Uterus (tissue), 4 donors: ENCODE results near the gene MEF2C. TPM values are rescaled to one million over a fixed set of nuclear protein-coding genes. Genes with fewer than 3 reads are reported as not detected.

ENCODE experiments used
- DNase-seq, 2 donors: peaks; one replicate each; pipeline ENCODE4 v3.0.0-alpha.2; 2019 to 2020
- H3K27ac ChIP-seq, 2 donors: fragments of 200-600 bp; sonication (generic); 1 replicate in 1 of 2; 2 replicates in 1 of 2; pipeline ENCODE4 v1.5.1; 2016 to 2018
- H3K27me3 ChIP-seq, 2 donors: fragments of 200-600 bp; sonication (generic); one replicate each; pipeline ENCODE4 v1.5.1; 2018 to 2019; ENCODE audit warnings: control low read depth in 1 of 2
- H3K36me3 ChIP-seq, 2 donors: fragments of 200-600 bp; sonication (generic); one replicate each; pipeline ENCODE4 v1.5.1; 2019; ENCODE audit warnings: control low read depth in 1 of 2
- H3K4me1 ChIP-seq, 2 donors: fragments of 200-600 bp; sonication (generic); one replicate each; pipeline ENCODE4 v1.5.1; 2018 to 2019; ENCODE audit warnings: control low read depth in 1 of 2
- H3K4me3 ChIP-seq, 2 donors: fragments of 200-600 bp; sonication (generic); 1 replicate in 1 of 2; 2 replicates in 1 of 2; pipeline ENCODE4 v1.5.1; 2018 to 2019; ENCODE audit warnings: mild to moderate bottlenecking in 1 of 2
- H3K9me3 ChIP-seq, 2 donors: fragments of 200-600 bp; sonication (generic); one replicate each; pipeline ENCODE4 v1.5.1; 2019; ENCODE audit warnings: control low read depth in 1 of 2
- CTCF ChIP-seq, 4 experiments: fragments of 200-600 bp in 2 of 4; fragments of 450-650 bp in 2 of 4; sonication (generic) in 2 of 4; IDR thresholded peaks; one replicate each; pipeline ENCODE4 v1.5.1; 2016 to 2019; ENCODE audit warnings: antibody characterized with exemption in 4 of 4, mild to moderate bottlenecking in 2 of 4, moderate library complexity in 1 of 4
- POLR2A ChIP-seq, 2 donors: fragments of 450-650 bp; IDR thresholded peaks; one replicate each; pipeline ENCODE4 v1.6.1; 2016; ENCODE audit warnings: antibody characterized with exemption in 2 of 2, mild to moderate bottlenecking in 1 of 2, moderate library complexity in 1 of 2
- intact Hi-C: fragments of 100-400 bp; cut with DNase I; formaldehyde crosslinking; loops from one replicate; pipeline ENCODE4 v1.15.1; 2023; ENCODE audit warnings: low total_unique reads
- total RNA-seq, 4 donors: library from RNA; depleted of rRNA in 3 of 4; stranded (reverse); fragments of >200 nt in 3 of 4; gene quantifications; one replicate each; pipeline versions ENCODE4 v1.1.0 to v1.2.4, GENCODE V29; 2014 to 2023
- donor health status: DM: yes; HTN: yes; CAD: no.

Gene MEF2C
- total RNA-seq, 4 donors from 2014 or later: 30.3 to 134 (median 70.3) TPM

GRCh38 chr5:88691945-88692868 lies 190.8 kb downstream of the MEF2C start:
- no peaks in the 10 kb centered on the region for H3K9me3 ChIP-seq
- H3K27me3 ChIP-seq: peaks cover 14 to 91% of the 10 kb centered on the region in 2 donors
- H3K4me3 ChIP-seq: no peak overlapping the region
- TF ChIP-seq CTCF (IDR thresholded peaks at IDR 0.05): no peak
- H3K4me1 ChIP-seq: peaks cover 3 to 4% of the 10 kb centered on the region in 2 donors
- H3K36me3 ChIP-seq: no peaks in the 10 kb centered on the region
- no peak overlapping the region for H3K27ac ChIP-seq
- intact Hi-C loops: loop anchor here (5.0 kb wide), 1 partner anchor 910 kb away; no protein-coding TSS in a partner anchor
- no peak for DNase-seq

GRCh38 chr5:88691230-88691582 lies 191.8 kb downstream of the MEF2C start:
- no peaks in the 10 kb centered on the region for H3K9me3 ChIP-seq
- no peaks in the 10 kb centered on the region for H3K36me3 ChIP-seq
- H3K4me1 ChIP-seq: peaks cover 3 to 4% of the 10 kb centered on the region in 2 donors
- H3K27ac ChIP-seq: no peak overlapping the region
- H3K4me3 ChIP-seq: no peak overlapping the region
- intact Hi-C loops: loop anchor here (5.0 kb wide), 1 partner anchor 909 kb away; no protein-coding TSS in a partner anchor
- no peak for DNase-seq
- TF ChIP-seq POLR2A (IDR thresholded peaks at IDR 0.05): no peak
- TF ChIP-seq CTCF (IDR thresholded peaks at IDR 0.05): no peak
- peaks cover 14 to 95% of the 10 kb centered on the region in 2 donors for H3K27me3 ChIP-seq

GRCh38 chr5:88690409-88691229 lies 192.4 kb downstream of the MEF2C start:
- no peaks in the 10 kb centered on the region for H3K9me3 ChIP-seq
- no peak overlapping the region for H3K27ac ChIP-seq
- intact Hi-C loops: loop anchor here (5.0 kb wide), 1 partner anchor 908 kb away; no protein-coding TSS in a partner anchor
- H3K4me3 ChIP-seq: peak overlapping the region in 1 of 2 donors; percentile 17
- H3K4me1 ChIP-seq: peaks cover 3 to 4% of the 10 kb centered on the region in 2 donors
- no peaks in the 10 kb centered on the region for H3K36me3 ChIP-seq
- H3K27me3 ChIP-seq: peaks cover 14 to 93% of the 10 kb centered on the region in 2 donors
- peak; percentile 73 to 96 (median 90) for TF ChIP-seq CTCF (IDR thresholded peaks at IDR 0.05)
- no peak for TF ChIP-seq POLR2A (IDR thresholded peaks at IDR 0.05)
- peak; percentile 51 to 61 for DNase-seq

GRCh38 chr5:88689668-88690408 lies 193.1 kb downstream of the MEF2C start:
- H3K27ac ChIP-seq: no peak overlapping the region
- no peaks in the 10 kb centered on the region for H3K9me3 ChIP-seq
- peaks cover 18 to 93% of the 10 kb centered on the region in 2 donors for H3K27me3 ChIP-seq
- no peak for TF ChIP-seq POLR2A (IDR thresholded peaks at IDR 0.05)
- TF ChIP-seq CTCF (IDR thresholded peaks at IDR 0.05): no peak
- H3K4me1 ChIP-seq: peaks cover 3 to 4% of the 10 kb centered on the region in 2 donors
- no peak for DNase-seq
- H3K4me3 ChIP-seq: no peak overlapping the region
- intact Hi-C loops: loop anchor here (5.0 to 10.0 kb wide), 2 partner anchors 545 to 908 kb away; no protein-coding TSS in a partner anchor
- no peaks in the 10 kb centered on the region for H3K36me3 ChIP-seq
